NT2/D1 (cell line): ENCODE data around the gene ITPRIP.

Source experiments
- DNase-seq: peaks from one replicate; pipeline ENCODE4 v3.0.0-alpha.2; 2011; ENCODE audit warnings: low read depth, low spot score
- H3K27me3 ChIP-seq: 2 replicates; pipeline ENCODE4 v1.6.0; 2011; ENCODE audit warnings: mild to moderate bottlenecking; ENCODE audit not compliant: insufficient read length, insufficient read depth
- H3K36me3 ChIP-seq: 2 replicates; pipeline ENCODE4 v1.6.1; 2011; ENCODE audit warnings: mild to moderate bottlenecking, low read length, mixed read lengths; ENCODE audit not compliant: insufficient read depth, insufficient read length
- H3K4me1 ChIP-seq: 2 replicates; pipeline ENCODE4 v1.5.1; 2011; ENCODE audit not compliant: insufficient read depth, insufficient read length
- H3K4me3 ChIP-seq: 2 replicates; pipeline ENCODE4 v1.5.1; 2011; ENCODE audit warnings: low read depth; ENCODE audit not compliant: insufficient read length
- H3K9ac ChIP-seq: 2 replicates; pipeline ENCODE4 v1.6.0; 2011; ENCODE audit warnings: low read depth; ENCODE audit not compliant: insufficient read length
- H3K9me3 ChIP-seq: 2 replicates; pipeline ENCODE4 v1.5.1; 2011; ENCODE audit warnings: mild to moderate bottlenecking, low read length; ENCODE audit not compliant: insufficient read depth
- SUZ12 ChIP-seq: IDR thresholded peaks from 2 replicates; pipeline ENCODE4 v1.6.1; 2011; ENCODE audit not compliant: insufficient read length, insufficient read depth; ENCODE audit errors: extremely low read depth
- YY1 ChIP-seq: IDR thresholded peaks from 2 replicates; pipeline ENCODE4 v1.6.1; 2011; ENCODE audit not compliant: insufficient read length, insufficient read depth
- ZNF274 ChIP-seq: IDR thresholded peaks from 2 replicates; pipeline ENCODE4 v1.6.1; 2011; ENCODE audit warnings: mild to moderate bottlenecking, low read depth, low read length

The ITPRIP gene

DNA sequence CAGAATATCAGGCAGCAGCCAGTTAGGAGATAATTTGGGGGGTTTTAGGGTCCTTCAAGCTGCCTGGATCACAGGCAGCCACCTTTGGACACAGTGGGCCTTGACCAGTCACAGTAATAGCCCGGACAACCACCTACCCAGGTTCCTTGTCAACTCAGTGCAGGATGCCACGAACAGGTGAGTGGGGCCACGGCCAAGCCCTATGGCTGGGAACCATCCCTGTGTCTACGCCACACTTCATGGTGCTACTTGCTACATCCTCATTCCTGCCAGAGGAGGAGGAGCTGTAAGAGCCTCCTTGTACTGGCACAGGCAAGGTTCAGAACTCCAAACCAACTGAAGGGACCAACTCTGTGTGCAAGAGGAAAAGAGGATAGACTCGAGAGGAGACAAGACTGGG is 19.9 kb downstream of the ITPRIP start:
- Histone ChIP-seq H3K27me3 (no peaks in the 10 kb centered on the region), H3K9me3 (no peaks in the 10 kb centered on the region), H3K9ac (no peak overlapping the region), H3K4me3 (no peak overlapping the region), H3K4me1 (peaks cover 11% of the 10 kb centered on the region), H3K36me3 (peaks cover 37% of the 10 kb centered on the region)
- no peak for DNase-seq
- TF ChIP-seq YY1 (no peak), ZNF274 (no peak), SUZ12 (no peak)

DNA sequence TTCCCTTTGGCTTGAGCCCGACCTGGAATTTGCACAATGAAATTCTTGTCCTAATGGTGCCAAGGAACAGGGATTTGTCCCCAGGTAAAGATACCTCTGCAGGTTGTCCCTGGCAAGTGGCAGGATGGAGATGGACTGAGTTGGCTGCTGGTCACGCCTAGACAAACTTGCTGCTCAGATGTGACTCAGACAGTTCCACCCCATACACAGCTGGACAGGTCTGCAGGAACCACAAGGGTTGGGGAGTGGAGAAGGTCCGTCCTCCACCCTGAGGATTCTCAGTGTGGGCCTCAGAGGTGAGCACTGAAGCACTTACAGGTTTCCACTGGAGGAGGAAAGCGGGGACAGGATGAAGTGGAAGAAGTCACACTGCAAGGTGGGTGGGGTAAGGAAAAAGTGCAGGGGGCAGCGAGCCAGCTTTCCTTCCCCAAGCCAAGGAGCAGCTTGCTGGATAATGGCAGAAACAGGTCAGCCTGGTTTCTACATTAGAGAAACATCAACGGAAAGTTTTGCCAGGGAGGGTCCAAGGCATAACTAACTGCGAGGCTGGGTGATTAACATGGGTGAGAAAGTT is 20.5 kb downstream of the ITPRIP start:
- no peaks in the 10 kb centered on the region for H3K9me3 ChIP-seq
- no peaks in the 10 kb centered on the region for H3K27me3 ChIP-seq
- DNase-seq, result no peak
- no peak overlapping the region for H3K4me3 ChIP-seq
- no peak for TF ChIP-seq YY1
- peaks cover 43% of the 10 kb centered on the region for H3K36me3 ChIP-seq
- no peak overlapping the region for H3K9ac ChIP-seq
- H3K4me1 ChIP-seq, result peaks cover 10% of the 10 kb centered on the region

- H3K9me3 ChIP-seq, result no peaks in the 10 kb centered on the region
- no peak for DNase-seq
- H3K36me3 ChIP-seq, result peaks cover 48% of the 10 kb centered on the region
- no peak overlapping the region for H3K4me3 ChIP-seq
- no peaks in the 10 kb centered on the region for H3K27me3 ChIP-seq
- no peak overlapping the region for H3K9ac ChIP-seq
- no peak for TF ChIP-seq YY1
- no peak for TF ChIP-seq SUZ12
- TF ChIP-seq ZNF274, result no peak
- H3K4me1 ChIP-seq, result peaks cover 5% of the 10 kb centered on the region
These were observed 21.0 kb downstream of the ITPRIP start for GRCh38 chr10:104317269-104317710.

DNA sequence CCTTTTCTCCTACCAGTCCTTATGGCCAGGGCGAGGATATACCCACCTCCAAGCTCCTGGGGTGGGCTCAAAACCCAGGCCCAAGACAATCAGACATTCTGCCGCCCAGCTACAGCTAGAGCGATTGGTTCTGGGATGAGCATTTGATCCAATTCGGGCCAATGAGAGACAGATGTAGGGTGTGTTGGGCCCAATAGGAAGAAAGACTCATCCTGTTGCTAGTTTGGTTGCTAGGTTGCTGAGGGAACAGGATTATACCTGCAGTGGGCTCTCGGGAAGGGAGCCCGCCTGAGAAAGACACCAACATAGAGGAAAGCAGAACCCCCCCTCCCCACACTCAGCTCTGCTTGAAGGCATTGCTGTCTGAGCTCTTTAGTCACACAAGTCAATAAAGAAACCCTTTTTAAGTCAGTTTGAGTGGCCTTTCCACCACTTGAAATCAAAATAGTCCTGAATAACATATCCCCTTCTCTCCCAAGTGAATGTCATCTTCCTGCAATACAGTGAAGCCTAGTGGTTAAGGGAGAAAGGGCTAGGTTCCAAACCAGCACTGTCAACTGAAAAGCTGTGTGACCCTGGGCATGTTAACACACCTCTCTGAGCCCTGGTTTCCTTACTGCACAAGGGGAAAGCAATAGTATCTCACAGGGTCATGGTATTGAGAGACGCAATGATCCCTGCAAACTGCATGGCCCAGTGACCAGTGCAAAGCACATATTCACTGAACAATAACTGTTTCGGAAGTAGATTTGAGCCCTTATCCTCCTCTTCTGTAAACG is 21.8 kb downstream of the ITPRIP start:
- Histone ChIP-seq H3K4me3 (no peak overlapping the region), H3K27me3 (no peaks in the 10 kb centered on the region), H3K4me1 (peaks cover 5% of the 10 kb centered on the region), H3K36me3 (peaks cover 46% of the 10 kb centered on the region), H3K9me3 (no peaks in the 10 kb centered on the region), H3K9ac (no peak overlapping the region)
- TF ChIP-seq ZNF274, result no peak
- TF ChIP-seq YY1, result no peak
- TF ChIP-seq SUZ12, result no peak
- DNase-seq, result no peak

- no peak for DNase-seq
- peaks cover 5% of the 10 kb centered on the region for H3K4me1 ChIP-seq
- no peaks in the 10 kb centered on the region for H3K27me3 ChIP-seq
- no peak overlapping the region for H3K4me3 ChIP-seq
- peaks cover 56% of the 10 kb centered on the region for H3K36me3 ChIP-seq
- TF ChIP-seq ZNF274 (no peak), SUZ12 (no peak)
- no peaks in the 10 kb centered on the region for H3K9me3 ChIP-seq
- no peak overlapping the region for H3K9ac ChIP-seq
These were observed 22.8 kb downstream of the ITPRIP start for GRCh38 chr10:104315486-104315921.

- no peaks in the 10 kb centered on the region for H3K9me3 ChIP-seq
- no peak overlapping the region for H3K9ac ChIP-seq
- H3K36me3 ChIP-seq, result peaks cover 60% of the 10 kb centered on the region
- H3K4me1 ChIP-seq, result peaks cover 5% of the 10 kb centered on the region
- H3K27me3 ChIP-seq, result no peaks in the 10 kb centered on the region
- TF ChIP-seq YY1 (no peak), SUZ12 (no peak), ZNF274 (no peak)
- H3K4me3 ChIP-seq, result no peak overlapping the region
- DNase-seq, result no peak
These were observed 23.4 kb downstream of the ITPRIP start for GRCh38 chr10:104314591-104315485.

- H3K27me3 ChIP-seq, result no peaks in the 10 kb centered on the region
- peaks cover 56% of the 10 kb centered on the region for H3K36me3 ChIP-seq
These were observed 27.0 kb downstream of the ITPRIP start for GRCh38 chr10:104311184-104311720.

More at GRCh38 chr10:104311184-104311720, 27.0 kb downstream of the ITPRIP start:
- no peak for TF ChIP-seq ZNF274
- TF ChIP-seq YY1, result no peak
- TF ChIP-seq SUZ12, result no peak
- no peaks in the 10 kb centered on the region for H3K9me3 ChIP-seq
- no peak overlapping the region for H3K9ac ChIP-seq
- H3K4me3 ChIP-seq, result no peak overlapping the region
- H3K4me1 ChIP-seq, result no peaks in the 10 kb centered on the region
- DNase-seq, result no peak
